HG03342 (cell line): ENCODE data around the gene MALAT1.

Source experiments
- ATAC-seq: cut with Tn5 transposase; IDR thresholded peaks from one replicate; pipeline ENCODE4 v1.9.1; 2021; ENCODE audit warnings: mild to moderate bottlenecking, moderate library complexity; ENCODE audit not compliant: unreplicated experiment

The MALAT1 gene

DNA sequence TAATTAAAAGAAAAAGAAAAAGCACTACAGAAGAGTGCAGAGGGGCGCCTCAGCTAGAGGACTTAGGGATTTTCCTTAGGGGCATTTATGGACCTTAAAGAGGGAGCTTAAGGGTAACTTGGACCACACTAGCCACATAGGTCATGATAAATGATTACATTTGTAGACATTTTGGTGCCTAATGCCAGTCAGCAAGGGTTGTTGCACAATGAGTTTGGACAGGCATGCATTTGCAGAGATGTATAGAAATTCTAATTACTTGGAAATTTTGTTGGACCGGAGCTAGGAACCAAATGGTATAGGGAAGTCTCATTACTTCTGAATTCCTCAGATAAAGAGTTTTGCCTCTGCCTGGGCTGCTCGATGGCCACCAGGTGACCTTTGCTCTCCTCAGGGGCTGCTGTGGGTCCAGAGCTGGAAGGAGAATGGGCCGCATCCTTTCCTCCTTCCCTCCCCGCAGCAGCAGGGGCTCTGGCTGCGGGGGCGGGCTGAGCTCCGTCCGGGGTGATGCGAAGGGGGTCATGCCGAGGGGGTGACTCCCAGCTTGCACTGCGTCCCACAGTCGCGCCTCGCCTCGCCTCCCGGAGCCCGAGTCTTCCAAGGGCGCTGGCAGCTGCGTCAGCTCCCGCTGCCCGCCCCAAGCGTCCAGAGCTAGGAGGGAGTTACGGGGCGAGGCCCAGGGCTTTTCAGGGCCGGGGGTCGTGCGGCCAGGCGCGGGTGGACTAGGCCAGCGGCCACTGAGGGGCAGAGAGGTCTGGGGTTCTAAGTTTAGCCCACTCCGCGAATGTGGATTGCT lies 20.3 kb upstream of the MALAT1 start:
- no peak for ATAC-seq

DNA sequence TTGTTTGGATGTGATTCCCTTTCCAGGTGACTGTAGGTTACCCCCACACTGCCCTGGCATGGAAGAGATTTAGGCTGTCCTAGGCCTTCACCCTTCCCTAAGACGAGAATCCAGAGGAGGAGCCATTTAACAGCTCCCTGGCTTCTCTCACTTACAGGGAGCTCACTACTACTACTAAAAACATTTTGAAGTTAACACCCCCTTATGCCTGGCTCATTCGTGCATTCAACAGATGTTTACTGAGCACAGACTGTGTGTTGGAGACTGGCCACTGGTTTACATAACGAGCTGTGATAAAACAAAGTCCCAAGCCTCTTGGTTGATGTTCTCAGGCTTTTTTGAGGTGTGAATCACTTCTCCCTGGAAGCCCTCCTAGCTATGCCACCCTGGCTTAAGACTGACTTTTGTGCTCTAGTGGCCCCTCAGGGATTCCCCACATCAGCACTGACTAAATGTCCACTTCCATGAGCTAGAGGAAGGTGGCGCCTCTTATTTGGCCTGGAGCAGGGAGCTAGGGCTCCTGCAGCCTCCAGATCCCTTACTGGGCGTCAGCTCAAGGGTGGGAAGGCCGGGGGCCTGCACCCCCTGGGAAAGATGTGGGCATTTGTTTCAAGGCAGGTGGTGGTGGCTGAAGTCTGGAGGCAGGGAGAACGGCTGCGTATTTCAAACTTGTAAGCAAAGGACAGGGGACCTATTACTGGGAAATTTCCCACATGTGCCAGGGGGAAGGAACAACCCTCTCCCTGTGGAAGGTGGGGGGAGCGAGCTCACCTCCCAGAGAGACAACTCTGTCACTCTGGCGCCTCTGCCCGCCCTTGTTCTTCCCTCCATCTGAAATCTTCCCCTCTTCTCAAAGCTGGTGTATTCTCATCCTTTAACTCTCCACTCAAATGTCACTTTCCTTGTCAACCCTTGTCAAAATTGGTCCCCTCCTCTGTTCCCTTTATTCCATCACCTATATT lies 19.4 kb upstream of the MALAT1 start:
- ATAC-seq, result no peak

DNA sequence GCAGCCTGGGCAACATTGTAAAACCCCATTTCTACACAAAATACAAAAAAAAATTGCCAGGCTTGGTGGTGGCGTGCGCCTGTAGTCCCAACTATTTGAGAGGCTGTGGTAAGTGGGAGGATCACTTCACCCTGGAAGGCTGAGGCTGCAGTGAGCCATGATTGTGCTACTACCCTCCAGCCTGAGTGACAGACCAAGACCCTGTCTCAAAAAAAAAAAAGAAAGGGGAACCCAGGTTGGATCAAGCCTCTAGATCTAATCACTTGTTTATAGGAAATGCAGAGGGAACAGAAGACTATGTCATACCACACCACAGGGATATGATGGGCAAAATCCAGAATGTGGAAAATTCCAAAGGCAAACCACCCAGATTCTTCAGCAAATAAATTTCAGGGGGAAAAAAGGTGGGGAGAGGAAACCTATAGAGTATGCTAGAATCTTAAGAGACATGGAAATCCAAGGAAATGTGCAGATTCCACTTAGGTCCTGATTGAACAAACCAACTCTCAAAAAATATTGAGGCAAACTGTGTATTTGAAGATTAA lies 16.5 kb upstream of the MALAT1 start:
- ATAC-seq, result no peak

DNA sequence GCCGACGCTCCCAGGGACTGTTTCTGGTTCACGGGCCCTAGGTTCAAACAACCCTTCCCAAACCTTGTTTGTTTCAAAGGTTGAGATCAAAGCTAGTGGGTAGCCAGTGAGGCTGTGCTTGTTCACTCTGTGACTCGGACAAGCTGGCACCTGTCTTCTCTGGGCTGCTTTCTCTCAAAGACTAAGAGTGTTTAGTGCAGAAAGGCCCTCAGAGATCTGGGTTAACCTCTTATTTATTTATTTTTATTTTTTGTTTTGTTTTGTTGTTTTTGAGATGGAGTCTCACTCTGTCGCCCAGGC lies 13.0 kb upstream of the MALAT1 start:
- no peak for ATAC-seq

DNA sequence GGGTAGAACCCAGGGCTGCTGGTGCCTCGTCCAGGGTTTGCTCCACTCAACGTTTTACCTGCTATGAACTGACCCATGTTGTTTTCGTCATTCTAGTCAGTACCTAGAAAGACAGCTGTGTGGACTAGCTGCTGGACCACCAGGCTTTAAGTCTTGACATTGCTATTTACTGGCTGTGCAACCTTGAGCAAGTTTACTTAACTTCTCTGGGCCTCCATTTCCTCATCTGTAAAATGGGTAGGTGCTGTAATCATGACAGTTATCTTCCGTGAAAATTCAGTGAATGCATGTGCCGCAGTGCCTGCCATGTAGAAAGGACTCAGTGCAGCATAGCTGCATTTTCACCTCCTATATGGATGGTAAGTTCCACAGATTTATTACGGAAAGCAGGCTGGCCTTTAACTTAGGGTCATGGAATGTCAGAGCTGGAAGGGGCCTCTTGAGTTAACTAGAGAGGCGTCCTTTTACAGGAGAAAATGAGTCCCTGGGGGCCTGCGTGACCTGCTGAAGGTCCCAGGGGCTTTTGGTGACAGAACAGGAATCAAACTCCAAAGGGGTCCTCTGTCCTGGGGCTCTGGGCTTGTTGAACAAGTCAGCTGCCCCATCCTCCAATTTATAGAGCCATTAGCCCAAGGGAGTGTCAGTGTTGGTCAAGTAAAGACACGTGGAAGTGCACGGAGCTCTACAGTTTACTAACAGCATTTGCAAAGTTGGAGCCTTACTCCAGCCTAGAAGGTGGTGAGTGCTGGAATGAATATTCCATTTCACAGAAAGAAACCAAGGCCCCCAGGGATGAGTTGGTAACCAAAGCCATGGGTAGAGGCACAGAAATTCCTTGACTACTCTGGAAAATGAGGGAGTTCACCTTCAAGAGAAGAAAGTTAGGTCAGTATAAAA lies 12.0 kb upstream of the MALAT1 start:
- ATAC-seq, result no peak

DNA sequence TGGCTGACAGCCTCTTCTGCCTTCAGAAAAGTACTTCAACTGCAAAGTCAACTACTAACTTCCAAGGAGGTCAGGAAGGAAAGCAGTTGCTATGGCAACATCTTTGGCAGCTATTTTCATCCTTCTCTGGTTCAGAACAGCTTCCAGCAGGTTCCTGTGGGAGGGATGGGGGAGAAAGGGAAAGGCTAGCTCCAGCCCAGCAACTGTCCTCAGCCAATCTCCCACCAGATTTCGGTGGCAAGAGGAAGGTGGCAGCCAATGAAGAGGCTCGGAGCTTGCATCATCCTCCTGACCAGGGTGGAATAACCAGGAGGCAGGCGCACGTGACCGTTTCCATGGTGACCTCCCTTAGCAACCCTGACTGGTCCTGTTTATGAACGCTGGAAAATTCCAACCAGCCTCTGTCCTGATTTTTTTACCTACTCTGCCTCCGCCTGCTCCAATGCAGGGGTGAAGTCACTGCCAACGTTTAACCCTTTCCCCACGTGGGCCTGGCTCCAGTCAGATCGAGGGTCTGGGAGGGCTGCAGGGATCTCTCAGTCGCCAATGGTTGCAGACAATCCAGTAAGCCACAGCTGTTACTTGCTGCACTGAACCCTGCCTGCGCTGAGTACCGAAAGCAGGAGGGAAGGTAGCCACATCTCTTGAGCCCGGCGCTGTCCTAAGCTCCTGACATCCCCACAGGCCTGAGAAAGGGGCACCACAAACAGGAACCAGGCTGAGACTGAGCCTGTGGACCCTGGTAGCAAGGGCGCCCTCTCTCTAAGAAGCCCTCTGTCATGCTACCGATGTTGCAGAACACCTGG lies 11.2 kb upstream of the MALAT1 start:
- ATAC-seq, result peak; percentile 59

DNA sequence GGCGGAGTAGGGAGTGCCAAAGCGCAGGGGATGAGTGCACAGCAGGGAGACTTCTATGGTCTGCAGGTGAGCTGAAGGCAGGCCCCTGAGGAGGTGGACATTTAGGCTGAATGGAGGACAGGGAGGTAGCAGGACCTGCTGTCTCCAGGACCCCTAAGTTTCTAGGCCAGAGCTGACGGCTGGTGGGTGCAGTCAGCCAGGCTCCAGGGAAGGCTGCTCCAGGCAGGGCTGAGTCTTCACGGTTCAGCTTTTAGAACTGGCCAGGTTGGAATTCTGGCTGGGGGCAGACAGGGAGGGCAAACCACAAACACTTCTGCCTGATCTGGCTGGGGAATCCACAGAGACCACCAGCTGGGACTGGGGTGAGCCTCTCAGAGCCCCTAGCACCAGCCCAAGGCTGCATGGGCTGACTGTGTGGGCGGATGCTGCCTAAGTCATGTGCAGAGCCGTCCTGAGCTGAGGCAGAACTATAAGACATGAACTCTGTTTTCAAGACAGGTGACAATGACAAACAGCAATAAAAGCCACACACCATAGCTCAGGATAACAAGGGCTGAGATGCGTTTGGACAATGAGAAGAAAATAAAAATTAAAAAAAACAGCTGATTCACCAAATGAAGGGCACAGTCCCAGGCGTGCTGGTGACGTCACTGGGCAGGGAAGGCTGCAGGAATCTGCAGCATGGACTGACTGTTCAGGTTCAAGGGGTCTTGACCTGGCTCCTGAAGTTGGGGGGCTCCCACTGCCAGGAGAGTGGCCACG lies 10.4 kb upstream of the MALAT1 start:
- ATAC-seq, result no peak

DNA sequence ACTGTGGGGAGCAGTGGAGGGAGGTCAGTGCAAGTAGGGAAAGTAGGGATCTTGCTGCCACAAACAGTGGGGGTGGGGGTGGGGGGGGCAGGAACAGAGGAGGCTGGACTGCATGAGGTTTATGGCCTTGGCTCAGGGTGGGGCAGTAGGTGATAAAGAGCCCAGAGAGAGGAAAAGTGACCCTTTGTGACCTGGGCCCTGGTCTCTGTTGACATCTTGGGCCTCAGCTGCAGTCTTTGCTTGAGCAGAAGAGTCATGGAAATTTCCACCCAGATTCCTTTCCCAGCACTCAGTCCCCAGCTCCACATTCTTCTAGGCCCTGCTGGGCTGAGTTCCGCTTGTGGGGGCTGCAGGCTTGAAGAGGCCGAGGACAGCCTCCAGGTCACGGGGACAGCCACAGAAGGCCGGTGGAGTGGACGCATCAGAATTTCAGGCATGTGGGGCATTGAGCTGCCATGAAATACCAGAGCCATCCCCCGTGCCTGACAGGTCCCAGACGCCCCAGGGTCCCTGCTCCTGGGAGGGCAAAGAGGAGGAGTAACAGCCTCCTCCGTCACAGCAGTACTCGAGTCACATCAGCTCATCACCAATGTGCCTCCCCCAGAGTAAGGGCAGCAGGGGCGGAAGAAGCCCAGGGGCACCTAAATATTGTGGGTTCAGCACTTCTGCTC lies 9.7 kb upstream of the MALAT1 start:
- ATAC-seq, result no peak

DNA sequence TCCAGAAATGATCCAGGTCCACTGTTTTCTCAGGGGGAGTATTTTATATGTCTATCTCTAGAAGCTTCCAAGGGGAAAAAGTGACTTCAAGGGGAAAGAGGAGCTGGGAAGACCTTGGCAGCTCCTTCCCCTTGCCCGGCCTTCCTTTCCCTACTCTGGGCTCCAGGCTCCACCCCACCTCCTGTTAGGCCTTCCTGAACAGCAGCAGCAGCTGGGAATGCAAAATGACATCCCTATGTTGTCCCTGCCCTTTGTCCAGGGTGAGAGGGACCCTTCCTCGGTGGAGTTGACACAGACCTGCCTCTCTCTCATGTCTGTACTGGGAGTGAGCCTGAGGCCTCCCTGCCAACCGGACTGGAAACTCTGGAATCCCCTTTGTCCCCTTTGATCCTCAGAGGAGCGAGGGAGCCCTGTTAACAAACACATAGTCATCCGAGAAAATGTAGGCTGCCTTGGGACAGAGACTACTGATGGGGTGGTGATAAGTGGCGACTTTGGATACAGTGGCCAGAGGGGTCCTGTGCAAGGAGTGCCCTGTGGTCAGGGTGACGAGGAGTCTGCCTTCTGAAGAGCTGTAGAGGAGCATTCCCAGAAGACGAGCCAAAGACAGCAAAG lies 9.0 kb upstream of the MALAT1 start:
- ATAC-seq, result no peak

DNA sequence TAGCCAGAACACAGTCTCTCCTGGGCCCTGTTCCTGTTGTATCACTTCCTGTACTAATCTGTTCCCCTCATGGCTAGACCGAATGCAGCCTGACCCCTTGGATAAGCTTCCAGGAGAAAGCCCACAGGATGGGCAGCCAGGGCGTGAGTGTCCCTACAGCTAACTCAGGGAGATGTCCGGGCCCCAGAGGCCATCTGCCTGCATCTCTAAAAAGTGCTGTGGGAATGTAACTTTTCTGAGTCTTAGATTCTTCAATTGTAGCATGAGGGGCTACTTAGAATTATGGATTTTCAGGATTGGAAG lies 7.7 kb upstream of the MALAT1 start:
- no peak for ATAC-seq

DNA sequence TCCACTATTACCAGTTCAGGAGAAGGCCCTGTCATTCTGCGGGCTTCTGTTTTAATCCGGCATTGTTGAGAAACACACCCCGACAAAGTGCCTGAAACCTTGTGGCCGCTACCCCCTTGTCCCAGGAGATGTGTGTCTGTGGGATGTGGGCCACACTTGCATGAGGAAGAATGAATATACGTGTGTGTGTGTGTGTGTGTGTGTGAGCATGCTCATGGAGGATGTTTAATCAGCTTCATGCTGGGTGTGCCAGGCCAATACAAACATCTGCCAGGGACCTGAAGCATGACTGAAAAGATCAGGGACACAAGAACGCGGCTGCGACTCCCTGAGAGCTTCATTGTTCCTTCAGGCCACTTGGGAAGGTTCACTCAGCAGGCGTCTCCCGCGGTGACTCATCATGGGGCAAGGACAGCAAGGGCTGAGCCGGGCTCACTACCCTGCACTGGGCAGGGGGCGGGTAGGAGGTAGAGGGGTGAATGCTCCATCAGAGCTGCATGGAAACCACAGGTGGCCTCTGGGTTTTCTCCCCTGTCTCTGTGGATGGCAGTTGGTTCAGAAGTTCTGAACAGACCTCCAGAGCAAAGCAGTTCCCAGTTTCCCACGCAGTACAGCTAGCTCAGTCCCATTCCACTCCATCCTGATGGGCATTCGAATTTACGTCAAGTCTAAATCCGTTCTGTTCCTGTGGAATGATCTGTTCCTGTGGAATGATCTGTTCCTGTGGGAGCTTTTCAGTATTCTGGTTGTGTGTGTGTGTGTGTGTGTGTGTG lies 7.0 kb upstream of the MALAT1 start:
- ATAC-seq, result no peak

DNA sequence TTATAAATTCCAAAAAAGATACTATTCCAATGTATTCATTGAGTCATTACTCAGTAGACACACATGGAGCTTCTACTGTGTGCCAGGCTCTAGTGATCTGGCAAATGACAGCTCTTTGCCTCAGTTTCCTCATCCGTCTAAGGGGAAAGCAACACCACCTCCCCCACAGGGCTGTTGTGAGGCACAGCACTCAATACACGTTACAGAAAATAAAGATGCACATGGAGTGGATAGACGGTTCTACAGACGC lies 6.5 kb upstream of the MALAT1 start:
- no peak for ATAC-seq

DNA sequence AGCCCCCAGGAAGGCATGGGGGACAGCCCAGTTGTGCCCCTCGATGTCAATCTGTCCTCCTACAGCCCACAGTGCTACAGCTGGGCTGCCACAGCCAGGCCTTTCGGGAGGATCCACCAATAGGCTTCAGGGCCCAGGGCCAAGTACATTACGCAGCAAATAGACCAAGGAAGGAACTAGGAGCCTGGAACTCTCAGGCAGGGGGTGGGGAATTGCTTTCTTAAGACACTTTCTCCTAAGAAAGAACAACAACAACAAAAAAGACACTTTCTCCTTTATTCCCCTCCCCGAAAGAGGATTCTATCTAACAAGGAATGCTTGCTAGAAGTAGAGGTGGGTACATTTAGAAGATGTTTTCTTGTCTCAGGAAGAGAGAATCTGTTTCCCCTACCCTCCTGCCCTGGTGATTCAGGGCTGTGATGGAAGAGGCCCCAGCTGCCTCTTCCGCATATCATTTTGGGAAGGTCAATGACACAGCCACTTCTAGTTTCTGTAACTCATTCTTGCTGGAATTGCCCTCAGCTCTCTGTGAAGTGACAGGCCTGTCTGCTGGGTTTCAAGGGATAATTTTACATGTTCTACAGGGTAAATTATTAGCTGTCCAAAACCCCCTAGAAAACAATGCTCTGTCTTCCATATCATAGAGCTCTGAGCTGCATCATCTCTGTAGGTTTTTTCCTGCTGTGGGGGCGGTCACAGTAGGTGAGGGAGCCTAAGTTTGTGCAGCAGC lies 6.0 kb upstream of the MALAT1 start:
- no peak for ATAC-seq

DNA sequence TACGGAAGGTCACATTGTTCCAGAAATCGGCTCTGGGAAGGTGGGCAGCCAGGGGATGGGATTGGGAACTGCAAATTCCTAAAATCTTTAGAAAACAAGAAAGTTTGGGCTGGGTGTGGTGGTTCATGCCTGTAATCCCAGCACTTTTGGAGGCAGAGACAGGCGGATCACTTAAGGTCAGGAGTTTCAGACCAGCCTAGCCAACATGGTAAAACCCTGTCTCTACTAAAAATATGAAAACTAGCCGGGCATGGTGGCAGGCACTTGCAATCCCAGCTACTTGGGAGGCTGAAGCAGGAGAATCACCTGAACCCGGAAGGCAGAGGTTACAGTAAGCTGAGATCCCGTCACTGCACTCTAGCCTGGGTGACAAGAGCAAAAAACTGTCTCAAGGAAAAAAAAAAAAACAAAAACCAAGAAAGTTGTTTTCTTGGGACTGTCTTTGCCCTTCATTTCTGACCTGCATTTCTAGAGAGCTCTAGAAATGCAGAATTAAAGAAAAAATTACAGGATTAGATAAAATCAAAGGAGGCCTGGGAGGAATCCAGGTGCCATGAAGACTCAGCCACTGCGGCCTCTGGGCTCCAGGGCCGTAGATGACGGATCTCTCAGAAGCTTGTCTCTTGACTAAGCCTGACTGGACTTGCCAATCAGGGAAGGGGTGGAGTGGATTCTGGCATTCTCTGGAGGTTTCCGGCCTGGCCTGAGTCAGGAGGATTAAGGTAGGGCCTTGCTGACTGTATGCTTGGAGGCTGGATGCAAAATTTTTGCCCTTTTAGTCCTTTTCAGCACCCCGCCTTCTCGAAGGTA lies 5.3 kb upstream of the MALAT1 start:
- no peak for ATAC-seq

DNA sequence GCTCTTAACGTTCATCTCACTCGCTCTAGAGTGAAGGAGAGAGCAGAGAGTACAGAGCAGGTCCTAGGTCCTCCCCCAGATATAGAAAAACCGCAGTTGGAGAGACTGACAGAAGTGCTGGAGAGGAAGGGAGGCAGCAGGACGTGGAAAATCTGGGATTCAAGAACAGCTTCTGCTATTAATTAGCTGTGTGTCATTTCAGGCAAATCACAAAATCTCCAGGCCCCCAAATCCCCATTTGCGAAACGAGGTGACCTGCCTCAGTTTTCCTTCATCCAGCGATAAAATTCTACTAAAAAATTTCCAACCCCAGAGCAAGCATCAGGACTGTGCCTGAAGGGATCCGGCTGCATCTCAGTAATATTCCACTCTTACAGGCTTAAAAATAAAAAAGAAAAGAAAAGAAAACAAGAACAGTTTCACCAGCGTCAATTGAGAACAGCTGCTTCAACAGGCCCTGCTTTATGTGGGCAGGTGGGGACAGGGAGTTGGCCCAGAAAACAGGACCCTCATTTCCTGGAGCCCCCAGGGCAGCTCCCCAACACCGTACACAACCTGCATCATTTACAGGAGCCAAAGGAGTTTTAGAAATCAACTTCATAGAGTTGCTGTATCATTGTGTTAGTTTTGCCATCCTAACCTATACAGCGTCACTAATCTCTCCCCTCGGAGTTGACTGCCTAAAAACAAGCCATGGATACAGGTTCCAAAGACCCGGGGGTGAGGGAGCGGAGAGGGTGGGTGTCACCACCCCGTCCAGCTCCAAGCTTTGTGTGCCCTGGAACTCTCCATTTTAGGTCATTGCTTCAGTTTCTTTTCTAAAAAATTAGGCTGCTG lies 2.3 kb upstream of the MALAT1 start:
- peak; percentile 1 for ATAC-seq
